Measurements from ENCODE around the gene PLPPR4. TPM values are rescaled to one million over a fixed set of nuclear protein-coding genes. Genes with fewer than 3 reads are reported as not detected.

Gene PLPPR4
- total RNA-seq, 1 donor from 2014 or later, result 0.29 TPM

- Mint-ChIP-seq H3K9me3 (ENCODE audit: unreplicated experiment) (no peaks in the 10 kb centered on the region), H3K4me3 (ENCODE audit: unreplicated experiment) (no peak overlapping the region), H3K27ac (ENCODE audit: unreplicated experiment) (no peak overlapping the region), H3K27me3 (ENCODE audit: unreplicated experiment) (no peaks in the 10 kb centered on the region), H3K4me1 (ENCODE audit: low read depth, unreplicated experiment) (peaks cover 1% of the 10 kb centered on the region), H3K36me3 (ENCODE audit: unreplicated experiment) (no peaks in the 10 kb centered on the region)
- TF ChIP-seq CTCF (IDR thresholded peaks at IDR 0.05; ENCODE audit: partially characterized antibody, unreplicated experiment), result no peak
- DNase-seq, result no peak
Measured at GRCh38 chr1:99331083-99331482, 66.8 kb downstream of the PLPPR4 start.

- Mint-ChIP-seq H3K27ac (ENCODE audit: unreplicated experiment) (no peak overlapping the region), H3K27me3 (ENCODE audit: unreplicated experiment) (no peaks in the 10 kb centered on the region), H3K4me3 (ENCODE audit: unreplicated experiment) (no peak overlapping the region), H3K9me3 (ENCODE audit: unreplicated experiment) (no peaks in the 10 kb centered on the region), H3K36me3 (ENCODE audit: unreplicated experiment) (no peaks in the 10 kb centered on the region), H3K4me1 (ENCODE audit: low read depth, unreplicated experiment) (peaks cover 1% of the 10 kb centered on the region)
- DNase-seq, result no peak
- no peak for TF ChIP-seq CTCF (IDR thresholded peaks at IDR 0.05; ENCODE audit: partially characterized antibody, unreplicated experiment)
Measured at GRCh38 chr1:99331636-99332035, 67.3 kb downstream of the PLPPR4 start.

- H3K4me3 Mint-ChIP-seq (ENCODE audit: unreplicated experiment), result no peak overlapping the region
- TF ChIP-seq CTCF (IDR thresholded peaks at IDR 0.05; ENCODE audit: partially characterized antibody, unreplicated experiment), result no peak
- no peak overlapping the region for H3K27ac Mint-ChIP-seq (ENCODE audit: unreplicated experiment)
- no peaks in the 10 kb centered on the region for H3K27me3 Mint-ChIP-seq (ENCODE audit: unreplicated experiment)
- H3K36me3 Mint-ChIP-seq (ENCODE audit: unreplicated experiment), result no peaks in the 10 kb centered on the region
- H3K4me1 Mint-ChIP-seq (ENCODE audit: low read depth, unreplicated experiment), result peaks cover 1% of the 10 kb centered on the region
- H3K9me3 Mint-ChIP-seq (ENCODE audit: unreplicated experiment), result no peaks in the 10 kb centered on the region
- no peak for DNase-seq
Measured at GRCh38 chr1:99332561-99332960, 68.3 kb downstream of the PLPPR4 start.

GRCh38 chr1:99334991-99335390 is 70.7 kb downstream of the PLPPR4 start:
- Mint-ChIP-seq H3K4me3 (ENCODE audit: unreplicated experiment) (no peak overlapping the region), H3K36me3 (ENCODE audit: unreplicated experiment) (no peaks in the 10 kb centered on the region), H3K27me3 (ENCODE audit: unreplicated experiment) (no peaks in the 10 kb centered on the region), H3K27ac (ENCODE audit: unreplicated experiment) (no peak overlapping the region), H3K9me3 (ENCODE audit: unreplicated experiment) (no peaks in the 10 kb centered on the region), H3K4me1 (ENCODE audit: low read depth, unreplicated experiment) (peaks cover 1% of the 10 kb centered on the region)
- DNase-seq, result no peak
- no peak for TF ChIP-seq CTCF (IDR thresholded peaks at IDR 0.05; ENCODE audit: partially characterized antibody, unreplicated experiment)

GRCh38 chr1:99347041-99347684 is 82.9 kb downstream of the PLPPR4 start:
- H3K27ac Mint-ChIP-seq (ENCODE audit: unreplicated experiment), result no peak overlapping the region
- no peaks in the 10 kb centered on the region for H3K4me1 Mint-ChIP-seq (ENCODE audit: low read depth, unreplicated experiment)
- H3K27me3 Mint-ChIP-seq (ENCODE audit: unreplicated experiment), result no peaks in the 10 kb centered on the region
- no peak for DNase-seq
- H3K36me3 Mint-ChIP-seq (ENCODE audit: unreplicated experiment), result peaks cover 4% of the 10 kb centered on the region
- no peak for TF ChIP-seq CTCF (IDR thresholded peaks at IDR 0.05; ENCODE audit: partially characterized antibody, unreplicated experiment)
- no peaks in the 10 kb centered on the region for H3K9me3 Mint-ChIP-seq (ENCODE audit: unreplicated experiment)
- H3K4me3 Mint-ChIP-seq (ENCODE audit: unreplicated experiment), result no peak overlapping the region

Data from glutamatergic neuron (in vitro differentiated cells).